Gastroesophageal sphincter (tissue), 3 donors: ENCODE measurements around the gene PLXNB3.

Experiments
- EP300 ChIP-seq: sonication (generic); formaldehyde crosslinking; IDR thresholded peaks from one replicate; pipeline ENCODE4 v1.6.1; 2017; ENCODE audit warnings: antibody characterized with exemption, mild to moderate bottlenecking
- POLR2A ChIP-seq, 2 donors: fragments of 450-650 bp; IDR thresholded peaks; one replicate each; pipeline ENCODE4 v1.6.1; 2017; ENCODE audit warnings: antibody characterized with exemption in 2 of 2, mild to moderate bottlenecking in 2 of 2, moderate library complexity in 1 of 2
- TF ChIP-seq, protein P1 (sequence below), 4 experiments: fragments of 200-600 bp in 2 of 4; fragments of 450-650 bp in 2 of 4; sonication (generic) in 1 of 4; IDR thresholded peaks; one replicate each; pipeline ENCODE4 v1.5.1; 2017 to 2019; ENCODE audit warnings: antibody characterized with exemption in 4 of 4, mild to moderate bottlenecking in 2 of 4, moderate library complexity in 2 of 4

DNA sequence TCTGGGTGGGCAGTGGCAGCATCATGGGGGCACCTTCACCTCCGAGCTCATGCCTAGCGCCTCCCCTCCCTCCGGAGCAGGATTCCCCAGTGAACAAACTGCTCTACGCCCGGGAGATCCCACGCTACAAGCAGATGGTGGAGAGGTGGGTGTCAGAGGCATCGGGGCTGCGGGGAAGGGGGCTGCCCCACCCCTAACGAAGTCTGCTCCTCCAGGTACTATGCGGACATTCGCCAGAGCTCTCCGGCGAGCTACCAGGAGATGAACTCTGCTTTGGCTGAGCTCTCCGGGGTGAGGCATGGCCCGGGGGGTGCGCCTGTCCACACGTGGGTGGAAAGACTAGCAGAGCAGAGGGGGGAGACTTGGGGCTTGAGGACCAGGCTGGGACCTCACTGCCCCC, 14.1 kb downstream of the PLXNB3 start:
- TF ChIP-seq EP300 (no peak), POLR2A (IDR thresholded peaks at IDR 0.05) (no peak)
- TF ChIP-seq, protein P1, sequence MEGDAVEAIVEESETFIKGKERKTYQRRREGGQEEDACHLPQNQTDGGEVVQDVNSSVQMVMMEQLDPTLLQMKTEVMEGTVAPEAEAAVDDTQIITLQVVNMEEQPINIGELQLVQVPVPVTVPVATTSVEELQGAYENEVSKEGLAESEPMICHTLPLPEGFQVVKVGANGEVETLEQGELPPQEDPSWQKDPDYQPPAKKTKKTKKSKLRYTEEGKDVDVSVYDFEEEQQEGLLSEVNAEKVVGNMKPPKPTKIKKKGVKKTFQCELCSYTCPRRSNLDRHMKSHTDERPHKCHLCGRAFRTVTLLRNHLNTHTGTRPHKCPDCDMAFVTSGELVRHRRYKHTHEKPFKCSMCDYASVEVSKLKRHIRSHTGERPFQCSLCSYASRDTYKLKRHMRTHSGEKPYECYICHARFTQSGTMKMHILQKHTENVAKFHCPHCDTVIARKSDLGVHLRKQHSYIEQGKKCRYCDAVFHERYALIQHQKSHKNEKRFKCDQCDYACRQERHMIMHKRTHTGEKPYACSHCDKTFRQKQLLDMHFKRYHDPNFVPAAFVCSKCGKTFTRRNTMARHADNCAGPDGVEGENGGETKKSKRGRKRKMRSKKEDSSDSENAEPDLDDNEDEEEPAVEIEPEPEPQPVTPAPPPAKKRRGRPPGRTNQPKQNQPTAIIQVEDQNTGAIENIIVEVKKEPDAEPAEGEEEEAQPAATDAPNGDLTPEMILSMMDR (IDR thresholded peaks at IDR 0.05), result no peak
